Activated CD4-positive, alpha-beta T cell treated with anti-CD3 and anti-CD28 coated beads for 1 hour (primary cell): ENCODE data around the gene PLGRKT.
"Not testable (repeated sequence)": the region's sequence is repeated elsewhere in the genome, so short reads cannot be mapped to it uniquely, and the experiment has no call there.

Experiments
- DNase-seq: peaks from one replicate; pipeline ENCODE4 v3.0.0-alpha.2; 2020

The PLGRKT gene

GRCh38 chr9:5450359-5451091, 12.8 kb upstream of the PLGRKT start, which contains the start of gene CD274:
TSS of gene CD274 (plus strand) at chr9:5450542. CDS start at chr9:5456114, 5,572 bp downstream.
- peak; percentile 67 for DNase-seq

GRCh38 chr9:5449521-5450358, 12.0 kb upstream of the PLGRKT start:
- DNase-seq: no peak

DNA sequence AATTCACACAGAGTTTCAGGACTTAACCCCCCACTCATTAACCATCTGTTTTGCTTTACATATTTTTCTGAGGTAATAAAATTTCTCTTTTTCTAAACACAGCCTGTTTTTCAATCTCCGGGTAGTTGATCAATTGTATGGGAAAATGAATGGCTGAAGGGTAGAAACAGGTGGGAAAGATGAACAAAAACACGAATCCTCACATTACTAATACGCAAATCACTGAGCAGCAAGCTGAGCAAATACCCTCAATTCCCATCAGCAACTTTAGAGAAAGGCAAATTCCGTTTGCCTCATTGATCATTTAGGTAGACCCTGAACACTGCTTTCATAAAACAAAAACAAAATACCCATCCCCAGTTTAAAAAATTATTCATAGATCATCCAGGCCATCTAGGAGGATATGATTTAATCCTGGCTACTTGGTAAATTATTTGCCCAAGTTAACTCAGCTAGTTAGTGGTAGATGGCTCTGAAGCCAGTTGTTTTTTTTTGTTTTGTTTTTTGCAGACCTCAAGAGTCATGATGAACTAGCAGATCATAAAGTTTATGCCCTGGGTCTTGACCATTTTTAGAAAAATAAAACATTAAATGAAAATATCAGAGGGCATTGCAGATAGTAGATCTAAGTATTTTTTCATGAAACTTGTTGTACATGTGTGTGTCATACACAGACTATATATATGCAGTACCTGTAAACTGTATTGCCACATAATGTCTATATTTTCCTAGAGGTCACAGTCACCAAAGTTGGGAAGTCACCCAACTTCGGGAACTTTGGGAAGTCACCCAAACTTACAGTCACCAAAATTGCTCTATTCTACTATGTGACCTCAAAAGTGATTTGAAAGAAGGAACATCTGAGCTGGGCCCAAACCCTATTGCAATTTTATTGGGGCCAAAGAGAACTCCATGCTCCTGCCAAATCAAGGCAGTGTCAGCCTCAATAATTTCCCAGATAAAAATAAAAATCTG, 11.0 kb upstream of the PLGRKT start:
- DNase-seq: no peak

DNA sequence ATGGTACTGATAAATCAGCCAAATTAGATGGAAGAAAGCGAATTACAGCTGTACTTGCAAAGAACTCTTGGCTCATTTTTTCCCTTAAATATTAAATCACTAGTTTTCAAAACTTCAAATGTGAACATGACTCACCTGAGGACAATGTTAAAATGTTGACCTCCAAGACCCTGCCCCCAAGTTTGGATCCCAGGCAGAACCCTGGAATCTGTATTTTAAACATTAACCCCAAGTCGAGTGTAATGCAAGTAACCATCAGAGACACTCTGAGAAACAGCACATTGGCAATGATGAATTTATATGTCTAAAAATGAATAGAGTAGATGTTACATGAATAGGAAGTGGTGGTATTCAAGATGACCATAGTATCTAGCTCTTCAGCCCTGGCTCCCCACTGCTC, 10.3 kb upstream of the PLGRKT start:
- DNase-seq: no peak

- no peak for DNase-seq
Measured at GRCh38 chr9:5447337-5447736, 9.6 kb upstream of the PLGRKT start.

DNA sequence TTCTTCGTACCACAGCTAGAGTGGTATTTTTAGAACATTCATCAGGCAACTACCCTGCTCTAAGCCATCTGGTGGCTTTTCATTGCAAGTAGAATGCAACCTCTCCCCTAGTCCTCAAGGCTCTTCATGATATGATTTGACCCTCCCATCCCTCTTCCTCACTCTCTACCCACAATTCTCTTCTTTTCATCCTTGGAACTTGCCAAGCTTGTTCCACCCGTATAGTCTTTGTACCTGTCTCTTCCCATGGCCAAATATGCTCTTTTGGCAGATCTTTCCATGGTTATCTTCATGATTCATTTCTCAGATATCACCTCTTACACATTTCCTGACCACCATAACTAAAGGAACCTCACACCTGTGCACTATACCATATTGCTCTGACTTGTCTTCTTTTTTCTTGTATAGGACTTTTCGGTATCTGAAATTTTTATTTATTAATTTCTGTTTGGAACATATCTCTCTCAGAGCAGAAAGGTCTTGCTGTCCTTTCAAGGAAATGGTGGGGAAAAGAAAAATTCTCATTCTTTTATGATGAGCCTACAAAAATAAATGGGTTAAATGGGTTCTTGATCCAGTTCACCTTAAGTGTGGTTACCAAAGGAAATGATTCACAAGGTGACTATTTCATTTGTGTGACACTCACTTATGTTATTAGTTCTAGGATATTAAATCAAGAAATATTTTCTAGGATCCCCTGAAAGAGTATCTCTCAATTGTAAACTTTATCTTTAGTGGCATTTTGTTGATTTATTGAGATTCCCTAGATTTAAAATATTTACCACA, 8.9 kb upstream of the PLGRKT start:
- DNase-seq: no peak

DNA sequence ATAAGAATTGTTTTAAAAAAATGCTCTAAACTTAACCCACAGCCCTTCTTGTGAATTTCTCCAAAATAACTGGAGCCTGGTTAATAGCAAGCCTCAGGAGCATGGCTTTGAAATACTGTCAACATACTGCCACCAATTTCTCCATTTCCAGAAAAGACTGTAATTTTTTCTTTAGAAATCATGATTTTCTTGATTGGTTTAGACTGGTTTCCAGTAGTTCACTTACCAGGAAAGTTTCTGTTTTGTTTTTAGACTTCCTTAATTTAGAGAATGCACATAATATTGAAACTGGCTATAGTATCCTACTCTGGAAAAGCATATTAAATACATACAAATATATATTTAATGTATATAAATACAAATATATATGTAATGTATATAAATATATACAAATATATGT, 8.2 kb upstream of the PLGRKT start:
- no peak for DNase-seq

GRCh38 chr9:5445096-5445495, 7.4 kb upstream of the PLGRKT start:
- not testable (repeated sequence) for DNase-seq

DNA sequence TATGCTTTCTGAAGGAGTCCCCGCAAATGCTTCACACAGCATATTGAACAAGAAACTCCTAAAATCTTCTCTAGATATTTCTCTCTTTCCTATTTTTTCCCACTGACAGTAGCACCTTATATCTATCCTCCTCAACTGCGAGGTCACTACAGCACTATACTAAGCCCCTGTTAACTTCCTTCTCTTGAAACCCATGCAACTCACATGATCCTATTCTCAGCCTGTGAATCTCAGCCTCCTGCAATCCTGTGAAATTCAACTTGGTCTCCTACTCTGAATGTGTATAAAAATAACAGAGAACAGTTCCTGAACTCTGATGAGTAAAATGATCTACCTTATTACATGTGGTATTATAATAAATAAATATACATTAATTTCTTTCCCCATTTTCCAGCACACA, 6.1 kb upstream of the PLGRKT start:
- DNase-seq: no peak

DNA sequence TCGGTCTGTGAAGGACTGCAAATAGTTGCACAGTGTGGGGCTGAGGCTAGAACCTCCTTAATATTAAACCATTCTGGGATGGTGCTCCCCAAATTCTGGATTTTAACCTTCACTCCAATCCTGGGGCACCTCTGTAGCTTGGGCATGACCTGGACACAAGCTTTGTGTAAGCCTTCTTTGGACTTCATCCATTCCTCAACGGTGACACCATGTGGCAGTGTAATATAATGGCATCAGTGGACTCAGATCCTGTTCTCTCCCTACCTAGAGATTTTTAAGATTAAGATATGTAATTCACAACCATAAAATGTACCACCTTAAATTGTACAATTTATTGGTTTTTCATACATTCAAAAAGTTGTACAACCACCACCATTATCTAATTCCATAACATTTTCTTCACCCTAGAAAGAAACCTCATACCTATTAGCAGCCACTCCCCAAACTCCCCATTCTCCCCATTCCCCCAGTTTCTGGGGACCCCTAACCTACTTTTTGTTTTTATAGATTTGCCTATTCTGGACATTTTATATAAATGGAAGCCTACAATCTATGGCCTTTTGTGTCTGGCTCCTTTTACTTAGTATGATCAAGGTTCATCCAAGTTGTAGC, 4.8 kb upstream of the PLGRKT start:
- DNase-seq: no peak

- DNase-seq: no peak
Measured at GRCh38 chr9:5441043-5441442, 3.3 kb upstream of the PLGRKT start.

DNA sequence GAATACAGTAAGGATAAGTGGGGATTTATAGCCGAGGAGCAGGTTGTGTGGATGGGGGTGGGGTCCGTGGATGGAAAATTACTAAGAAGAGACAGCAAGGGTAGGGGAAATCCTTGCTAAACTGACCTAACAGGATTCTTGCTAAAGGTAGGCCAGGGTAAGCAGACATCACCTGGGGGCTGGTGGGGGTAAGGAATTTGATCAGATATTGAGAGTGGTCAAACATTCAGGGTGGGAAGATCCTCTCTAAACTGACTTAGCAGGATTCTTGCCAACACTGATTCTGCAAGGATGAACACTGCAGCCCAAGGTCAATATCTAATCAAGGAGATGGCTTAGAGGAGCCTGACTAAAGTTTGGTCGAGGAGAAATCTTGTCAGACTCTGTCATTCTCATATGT, 2.7 kb upstream of the PLGRKT start:
- no peak for DNase-seq

DNA sequence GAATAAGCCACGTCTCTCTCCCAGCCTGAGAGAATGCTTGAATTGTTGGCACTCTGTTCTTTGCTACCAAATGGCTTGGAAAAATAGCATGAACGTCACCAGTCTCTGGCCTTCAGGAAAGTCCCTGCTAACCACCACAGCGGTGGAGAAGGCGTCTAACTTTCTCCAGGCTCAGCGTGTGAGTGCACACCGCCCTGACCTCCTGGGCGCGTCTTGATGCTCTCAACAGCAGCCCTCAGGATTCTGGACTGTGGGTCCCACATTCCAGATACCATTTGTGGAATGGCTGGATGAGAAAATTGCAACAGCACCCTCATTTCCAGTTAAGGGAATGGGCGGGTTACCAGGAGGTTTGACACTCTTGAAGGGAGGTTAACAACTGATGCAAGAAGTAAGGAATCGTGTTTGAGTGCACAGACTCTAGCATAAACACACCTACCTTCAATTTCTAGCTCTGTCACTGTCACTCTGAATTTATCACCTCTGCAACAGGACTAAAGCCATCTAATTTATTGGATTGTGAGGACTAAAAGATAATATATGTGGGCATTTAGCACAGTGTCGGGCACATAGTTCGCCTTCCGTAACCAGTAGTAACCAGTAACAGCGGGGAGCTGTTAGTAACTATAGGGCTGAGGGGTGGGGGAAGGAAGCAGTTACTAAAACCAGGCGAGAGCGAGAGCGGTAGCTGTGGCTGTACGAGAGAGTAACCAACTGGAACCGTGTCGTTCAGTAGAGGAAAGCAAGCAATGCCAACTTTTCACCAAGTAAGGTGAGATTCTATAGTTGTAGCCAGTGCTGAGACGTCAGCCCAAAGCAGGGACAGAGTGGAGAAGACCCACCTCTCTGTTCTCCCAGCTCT, 807 bp upstream of the PLGRKT start:
- peak; percentile 23 for DNase-seq

DNA sequence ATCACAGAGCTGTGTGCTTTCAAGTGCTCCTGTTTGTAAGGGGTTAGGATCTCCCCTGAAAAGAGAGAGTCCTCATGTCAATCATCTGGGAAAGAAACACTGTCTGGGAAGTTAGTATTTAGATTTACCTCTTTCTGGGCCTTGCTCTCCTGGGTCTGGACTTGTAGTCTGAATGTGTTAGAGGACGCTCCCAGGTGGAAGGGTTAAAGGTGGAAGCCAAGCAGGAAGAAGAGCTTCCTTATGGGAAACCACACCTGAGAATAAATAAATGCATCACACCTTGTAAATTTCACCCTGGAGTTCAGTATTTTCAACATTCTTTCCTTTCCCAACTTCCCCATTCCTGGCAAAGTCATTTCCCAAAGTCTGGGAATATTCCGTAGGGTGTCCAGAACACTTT, 1.3 kb downstream of the PLGRKT start:
- DNase-seq: no peak

DNA sequence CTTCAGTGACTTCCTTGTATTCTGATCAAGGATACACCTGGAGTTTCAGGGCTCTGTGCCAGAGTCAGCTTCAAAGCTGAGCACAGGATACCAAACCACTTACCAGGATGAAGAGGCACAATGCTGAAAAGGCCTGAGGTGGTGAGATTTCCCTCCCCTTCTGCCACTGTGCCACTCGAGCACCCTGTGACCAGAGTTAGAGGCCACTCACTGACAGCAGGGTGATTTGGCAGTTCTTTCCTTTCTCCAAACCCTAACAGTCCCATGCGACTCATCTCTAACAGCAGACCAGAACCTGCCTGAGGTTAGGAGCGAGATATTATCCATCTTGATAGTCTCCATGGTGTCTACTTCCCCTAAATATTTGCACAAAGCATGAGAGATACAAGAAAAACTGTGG, 1.8 kb downstream of the PLGRKT start:
- DNase-seq: no peak

- DNase-seq: not testable (repeated sequence)
Measured at GRCh38 chr9:5433841-5434810, 3.6 kb downstream of the PLGRKT start.

DNA sequence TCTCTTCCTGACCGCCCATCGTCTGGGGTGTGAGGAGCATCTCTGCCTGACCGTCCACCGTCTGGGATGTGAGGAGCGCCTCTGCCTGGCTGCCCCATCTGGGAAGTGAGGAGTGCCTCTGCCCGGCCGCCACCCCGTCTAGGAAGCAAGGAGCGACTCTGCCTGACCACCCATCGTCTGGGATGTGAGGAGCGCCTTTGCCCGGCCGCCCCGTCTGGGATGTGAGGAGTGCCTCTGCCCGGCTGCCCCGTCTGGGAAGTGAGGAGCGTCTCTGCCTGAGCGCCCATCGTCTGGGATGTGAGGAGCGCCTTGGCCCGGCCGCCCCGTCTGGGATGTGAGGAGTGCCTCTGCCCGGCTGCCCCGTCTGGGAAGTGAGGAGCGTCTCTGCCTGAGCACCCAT, 4.4 kb downstream of the PLGRKT start:
- DNase-seq: not testable (repeated sequence)

DNA sequence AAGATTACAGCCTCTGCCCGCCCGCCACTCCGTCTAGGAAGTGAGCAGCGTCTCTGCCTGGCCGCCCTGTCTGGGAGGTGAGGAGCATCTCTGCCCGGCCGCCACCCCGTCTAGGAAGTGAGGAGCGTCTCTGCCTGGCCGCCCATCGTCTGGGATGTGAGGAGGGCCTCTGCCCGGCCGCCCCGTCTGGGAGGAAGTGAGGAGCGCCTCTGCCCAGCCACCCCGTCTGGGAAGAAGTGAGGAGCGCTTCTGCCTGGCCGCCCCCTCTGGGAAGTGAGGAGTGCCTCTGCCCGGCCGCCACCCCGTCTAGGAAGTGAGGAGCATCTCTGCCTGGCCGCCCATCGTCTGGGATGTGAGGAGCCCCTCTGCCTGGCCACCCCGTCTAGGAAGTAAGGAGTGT, 4.8 kb downstream of the PLGRKT start:
- DNase-seq: not testable (repeated sequence)

DNA sequence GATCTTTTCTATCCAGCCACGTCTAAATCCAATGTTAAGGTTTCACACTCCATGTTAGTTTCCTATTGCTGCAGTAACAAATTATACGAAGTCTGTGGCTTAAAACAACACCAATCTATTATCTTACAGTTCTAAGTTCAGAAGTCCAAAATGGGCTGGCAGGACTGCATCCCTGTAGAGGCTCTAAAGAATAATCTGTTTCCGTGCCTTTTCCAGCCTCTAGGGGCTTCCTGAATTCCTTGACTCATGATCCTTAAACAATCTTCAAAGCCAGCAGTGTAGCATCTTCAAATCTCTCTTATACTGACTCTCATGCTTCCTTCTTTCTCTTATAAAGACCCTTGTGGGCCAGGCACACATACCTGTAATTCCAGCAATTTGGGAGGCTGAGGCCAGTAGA, 6.8 kb downstream of the PLGRKT start:
- no peak for DNase-seq
